ENCODE results near the gene DLX4. TPM values are rescaled to one million over a fixed set of nuclear protein-coding genes. Genes with fewer than 3 reads are reported as not detected.

DLX4 gene
- total and polyA plus RNA-seq, 2 donors (not counting 3 experiments of a cell fraction or from before 2014, with no cell fraction given), result not detected

GRCh38 chr17:49952912-49953497 is 16.0 kb upstream of the DLX4 start:
- Histone ChIP-seq H3K79me2 (ENCODE audit: control insufficient read depth, insufficient read depth, low read length) (no peaks in the 10 kb centered on the region), H3K4me2 (ENCODE audit: insufficient read depth, low read length) (peak overlapping the region; percentile 43)

GRCh38 chr17:49955157-49955556 is 13.8 kb upstream of the DLX4 start:
- H3K79me2 ChIP-seq (ENCODE audit: control insufficient read depth, insufficient read depth, low read length), result no peaks in the 10 kb centered on the region
- ChIA-PET CTCF (interaction anchor here (3.2 kb wide), 1 partner anchor 42 kb away, joined by 19 read pairs; no protein-coding TSS in a partner anchor), POLR2A (no interaction called here)
- DNase-seq (ENCODE audit: low read depth, low spot score), result no peak
- peaks cover 19% of the 10 kb centered on the region for H3K4me1 ChIP-seq (ENCODE audit: control insufficient read depth, extremely low read depth, insufficient read depth, low read length)
- no peaks in the 10 kb centered on the region for H3K36me3 ChIP-seq (ENCODE audit: control insufficient read depth in 2 of 2, extremely low read depth in 1 of 2, insufficient read depth in 2 of 2, low read length in 2 of 2)
- FAIRE-seq, result no peak
- no TSS peak for BruUV-seq (replicated peaks)
- no peaks in the 10 kb centered on the region for H3K9me3 ChIP-seq (replicated peaks; ENCODE audit: control insufficient read depth, insufficient read depth, low read length)
- no peak overlapping the region for H3K9ac ChIP-seq (replicated peaks; ENCODE audit: extremely low read depth, insufficient read depth, low read length)
- H3K27me3 ChIP-seq (ENCODE audit: control insufficient read depth in 2 of 2, insufficient read depth in 2 of 2, low read length in 2 of 2), result peaks cover 2 to 6% of the 10 kb centered on the region in 2 experiments
- intact Hi-C loops (cut with micrococcal nuclease) (no loop called here), dilution Hi-C loops (cut with MboI; ENCODE audit: extremely low pct_ligation_motif_present, low sequenced_read_pairs) (no loop called here)
- no peak overlapping the region for H2AFZ ChIP-seq (ENCODE audit: low read depth, low read length)
- H3K9me1 ChIP-seq (replicated peaks; ENCODE audit: control insufficient read depth, extremely low read depth, insufficient read depth, low read length), result no peaks in the 10 kb centered on the region
- H3K4me3 ChIP-seq (replicated peaks in 1 of 3; ENCODE audit: insufficient read depth in 1 of 3, low read depth in 1 of 3, low read length in 3 of 3), result no peak overlapping the region
- TF ChIP-seq CTCF (IDR thresholded peaks at IDR 0.05; ENCODE audit: extremely low read depth in 1 of 2, insufficient read depth in 1 of 2, low read depth in 1 of 2, low read length in 2 of 2) (no peak), FOS (IDR thresholded peaks at IDR 0.05; ENCODE audit: borderline replicate concordance, insufficient read depth, low read length) (no peak), POLR2A (IDR thresholded peaks at IDR 0.05; ENCODE audit: low read depth, low read length) (no peak), EZH2 (IDR thresholded peaks at IDR 0.05; ENCODE audit: borderline replicate concordance, low read depth, low read length, severe bottlenecking) (no peak), POLR2AphosphoS5 (IDR thresholded peaks at IDR 0.05; ENCODE audit: insufficient read depth, low read depth, low read length) (no peak), GATA2 (IDR thresholded peaks at IDR 0.05; ENCODE audit: insufficient read depth, insufficient read length, low read depth, low read length) (no peak)
- no peak overlapping the region for H3K27ac ChIP-seq (ENCODE audit: insufficient read depth, low read depth, low read length)
- H3K4me2 ChIP-seq (ENCODE audit: insufficient read depth, low read length), result no peak overlapping the region
- H4K20me1 ChIP-seq (replicated peaks; ENCODE audit: control insufficient read depth, extremely low read depth, insufficient read depth, low read length), result no peaks in the 10 kb centered on the region

More at GRCh38 chr17:49952912-49953497, 16.0 kb upstream of the DLX4 start:
- Histone ChIP-seq H3K9me1 (replicated peaks; ENCODE audit: control insufficient read depth, extremely low read depth, insufficient read depth, low read length) (no peaks in the 10 kb centered on the region), H3K27me3 (ENCODE audit: control insufficient read depth in 2 of 2, insufficient read depth in 2 of 2, low read length in 2 of 2) (peaks cover 2 to 8% of the 10 kb centered on the region in 2 experiments), H2AFZ (ENCODE audit: low read depth, low read length) (peak overlapping the region; percentile 72), H3K9me3 (replicated peaks; ENCODE audit: control insufficient read depth, insufficient read depth, low read length) (no peaks in the 10 kb centered on the region), H4K20me1 (replicated peaks; ENCODE audit: control insufficient read depth, extremely low read depth, insufficient read depth, low read length) (no peaks in the 10 kb centered on the region), H3K9ac (replicated peaks; ENCODE audit: extremely low read depth, insufficient read depth, low read length) (no peak overlapping the region), H3K36me3 (ENCODE audit: control insufficient read depth in 2 of 2, extremely low read depth in 1 of 2, insufficient read depth in 2 of 2, low read length in 2 of 2) (no peaks in the 10 kb centered on the region), H3K4me3 (replicated peaks in 1 of 3; ENCODE audit: insufficient read depth in 1 of 3, low read depth in 1 of 3, low read length in 3 of 3) (no peak overlapping the region), H3K4me1 (ENCODE audit: control insufficient read depth, extremely low read depth, insufficient read depth, low read length) (peaks cover 19% of the 10 kb centered on the region), H3K27ac (ENCODE audit: insufficient read depth, low read depth, low read length) (no peak overlapping the region)
- TF ChIP-seq FOS (IDR thresholded peaks at IDR 0.05; ENCODE audit: borderline replicate concordance, insufficient read depth, low read length), result peak; percentile 88
- TF ChIP-seq JUN (IDR thresholded peaks at IDR 0.05; ENCODE audit: borderline replicate concordance, insufficient read depth, insufficient read length, low read depth), result peak; percentile 48
- no peak for TF ChIP-seq MAX (IDR thresholded peaks at IDR 0.05; ENCODE audit: insufficient read depth, insufficient read length)
- peak; percentile 45 for TF ChIP-seq POLR2AphosphoS5 (IDR thresholded peaks at IDR 0.05; ENCODE audit: insufficient read depth, low read depth, low read length)
- FAIRE-seq (peak; percentile 99), DNase-seq (ENCODE audit: low read depth, low spot score) (peak; percentile 87)
- ChIA-PET CTCF (interaction anchor here (0.6 to 4.0 kb wide), 27 partner anchors 10 to 395 kb away, joined by 3 to 91 read pairs (median 5); partner anchors contain the start of gene DLX3), POLR2A (no interaction called here)
- intact Hi-C loops (cut with micrococcal nuclease) (loop anchor here (1.0 to 5.0 kb wide), 4 partner anchors 9 to 91 kb away; no protein-coding TSS in a partner anchor), dilution Hi-C loops (cut with MboI; ENCODE audit: extremely low pct_ligation_motif_present, low sequenced_read_pairs) (no loop called here)
- BruUV-seq (replicated peaks), result no TSS peak

Measured in endothelial cell of umbilical vein (primary cell).